DND-41 (cell line): ENCODE results near the gene TTPAL.

Experiments used
- ATAC-seq: fragments of 200-7000 bp; cut with Tn5 transposase; 3 replicates; pipeline ENCODE4 v1.9.1; 2021; ENCODE audit warnings: low read depth; ENCODE audit not compliant: insufficient read depth
- DNase-seq: peaks from one replicate; pipeline ENCODE4 v3.0.0-alpha.2; 2020
- H2AFZ ChIP-seq: 2 replicates; pipeline ENCODE4 v1.6.0; 2012; ENCODE audit warnings: low read depth, low read length
- H3K27ac ChIP-seq: 2 replicates; pipeline ENCODE4 v1.5.1; 2012; ENCODE audit warnings: low read length, inconsistent platforms
- H3K27me3 ChIP-seq: fragments of 200-600 bp; sonication (generic); 2 replicates; pipeline ENCODE4 v1.6.0; 2012; ENCODE audit warnings: low read length, mild to moderate bottlenecking, inconsistent platforms; ENCODE audit not compliant: insufficient read depth, poor library complexity
- H3K36me3 ChIP-seq: 2 replicates; pipeline ENCODE4 v1.5.1; 2012; ENCODE audit warnings: low read length, inconsistent platforms; ENCODE audit not compliant: insufficient read depth
- H3K4me1 ChIP-seq: 2 replicates; pipeline ENCODE4 v1.5.1; 2012; ENCODE audit warnings: mild to moderate bottlenecking, low read length; ENCODE audit not compliant: insufficient read depth
- H3K4me2 ChIP-seq: 2 replicates; pipeline ENCODE4 v1.6.0; 2012; ENCODE audit warnings: mild to moderate bottlenecking, moderate library complexity, low read length, inconsistent platforms; ENCODE audit not compliant: insufficient read depth
- H3K4me3 ChIP-seq, 2 experiments: fragments of 200-600 bp in 1 of 2; shearing (Covaris generic) in 1 of 2; 2 replicates each; pipeline ENCODE4 v1.5.1; 2012 to 2016; ENCODE audit warnings: inconsistent platforms in 2 of 2, low read length in 2 of 2, mild to moderate bottlenecking in 2 of 2, low read depth in 1 of 2, moderate library complexity in 1 of 2
- H3K79me2 ChIP-seq: 2 replicates; pipeline ENCODE4 v1.6.0; 2012; ENCODE audit warnings: low read length, inconsistent platforms; ENCODE audit not compliant: insufficient read depth
- H3K9ac ChIP-seq: 2 replicates; pipeline ENCODE4 v1.6.0; 2012; ENCODE audit warnings: low read depth, mild to moderate bottlenecking, inconsistent platforms, low read length, moderate library complexity
- H3K9me3 ChIP-seq: 2 replicates; pipeline ENCODE4 v1.5.1; 2012; ENCODE audit warnings: low read length, moderate library complexity, mild to moderate bottlenecking, inconsistent platforms; ENCODE audit not compliant: insufficient read depth, severe bottlenecking
- H4K20me1 ChIP-seq: 2 replicates; pipeline ENCODE4 v1.6.0; 2012; ENCODE audit warnings: low read length; ENCODE audit not compliant: insufficient read depth
- EZH2 ChIP-seq: IDR thresholded peaks from 3 replicates; pipeline ENCODE4 v1.6.1; 2012; ENCODE audit warnings: borderline replicate concordance, low read depth, mild to moderate bottlenecking, moderate library complexity, low read length, inconsistent platforms; ENCODE audit not compliant: severe bottlenecking
- TF ChIP-seq, protein P1 (sequence below): IDR thresholded peaks from 2 replicates; pipeline ENCODE4 v1.5.1; 2012; ENCODE audit warnings: borderline replicate concordance, low read length, moderate library complexity, mild to moderate bottlenecking; ENCODE audit not compliant: poor library complexity, severe bottlenecking; ENCODE audit errors: extremely low read depth

Gene TTPAL

DNA sequence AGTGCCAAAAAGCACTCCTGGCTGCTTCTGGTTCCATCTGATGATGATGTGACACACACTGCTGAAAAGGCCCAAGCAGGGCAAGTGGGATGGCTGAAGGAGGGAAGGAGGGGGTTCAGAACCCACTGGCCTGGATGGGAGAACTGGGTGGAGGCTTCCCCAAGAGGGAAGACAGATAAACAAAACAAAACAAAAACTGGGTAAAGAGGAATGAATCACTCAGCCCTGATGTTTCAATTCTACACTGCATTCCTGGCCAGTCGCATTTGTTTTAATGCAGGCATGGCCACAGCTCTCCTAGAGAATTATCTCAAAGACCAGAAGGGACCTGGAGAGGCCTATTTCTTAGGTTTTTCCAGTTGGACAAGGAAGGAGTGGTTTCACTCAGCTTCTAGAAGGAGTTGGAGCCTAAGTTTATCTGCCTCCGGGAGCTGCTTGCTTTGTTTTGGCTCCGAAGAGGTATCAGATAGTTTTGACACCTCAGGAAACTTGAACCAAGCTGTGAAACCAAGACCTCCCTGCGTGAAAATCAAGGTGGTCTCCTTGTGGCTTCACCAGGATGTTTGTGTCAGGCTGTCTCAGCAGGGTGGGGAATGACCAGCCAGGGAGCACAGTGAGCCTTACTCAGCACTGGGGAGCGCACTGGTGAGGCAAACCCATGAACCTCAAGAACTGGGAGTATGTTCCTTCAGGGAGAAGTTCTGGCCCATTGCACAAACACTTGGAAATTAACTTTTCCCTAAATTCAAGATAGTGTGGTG lies 16.1 kb downstream of the TTPAL start:
- no peaks in the 10 kb centered on the region; the same call in 1 of the 2 replicates for H4K20me1 ChIP-seq
- ATAC-seq, result no peak
- no peak for DNase-seq
- H3K27me3 ChIP-seq, result no peaks in the 10 kb centered on the region
- no peak overlapping the region for H3K4me3 ChIP-seq
- no peak overlapping the region for H2AFZ ChIP-seq
- peaks cover 90% of the 10 kb centered on the region for H3K36me3 ChIP-seq
- H3K9me3 ChIP-seq, result no peaks in the 10 kb centered on the region
- H3K4me1 ChIP-seq, result no peaks in the 10 kb centered on the region
- H3K27ac ChIP-seq, result no peak overlapping the region
- no peak overlapping the region for H3K4me2 ChIP-seq
- no peak for TF ChIP-seq EZH2
- TF ChIP-seq, protein P1, sequence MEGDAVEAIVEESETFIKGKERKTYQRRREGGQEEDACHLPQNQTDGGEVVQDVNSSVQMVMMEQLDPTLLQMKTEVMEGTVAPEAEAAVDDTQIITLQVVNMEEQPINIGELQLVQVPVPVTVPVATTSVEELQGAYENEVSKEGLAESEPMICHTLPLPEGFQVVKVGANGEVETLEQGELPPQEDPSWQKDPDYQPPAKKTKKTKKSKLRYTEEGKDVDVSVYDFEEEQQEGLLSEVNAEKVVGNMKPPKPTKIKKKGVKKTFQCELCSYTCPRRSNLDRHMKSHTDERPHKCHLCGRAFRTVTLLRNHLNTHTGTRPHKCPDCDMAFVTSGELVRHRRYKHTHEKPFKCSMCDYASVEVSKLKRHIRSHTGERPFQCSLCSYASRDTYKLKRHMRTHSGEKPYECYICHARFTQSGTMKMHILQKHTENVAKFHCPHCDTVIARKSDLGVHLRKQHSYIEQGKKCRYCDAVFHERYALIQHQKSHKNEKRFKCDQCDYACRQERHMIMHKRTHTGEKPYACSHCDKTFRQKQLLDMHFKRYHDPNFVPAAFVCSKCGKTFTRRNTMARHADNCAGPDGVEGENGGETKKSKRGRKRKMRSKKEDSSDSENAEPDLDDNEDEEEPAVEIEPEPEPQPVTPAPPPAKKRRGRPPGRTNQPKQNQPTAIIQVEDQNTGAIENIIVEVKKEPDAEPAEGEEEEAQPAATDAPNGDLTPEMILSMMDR, result no peak
- H3K79me2 ChIP-seq, result no peaks in the 10 kb centered on the region
- H3K9ac ChIP-seq, result no peak overlapping the region

DNA sequence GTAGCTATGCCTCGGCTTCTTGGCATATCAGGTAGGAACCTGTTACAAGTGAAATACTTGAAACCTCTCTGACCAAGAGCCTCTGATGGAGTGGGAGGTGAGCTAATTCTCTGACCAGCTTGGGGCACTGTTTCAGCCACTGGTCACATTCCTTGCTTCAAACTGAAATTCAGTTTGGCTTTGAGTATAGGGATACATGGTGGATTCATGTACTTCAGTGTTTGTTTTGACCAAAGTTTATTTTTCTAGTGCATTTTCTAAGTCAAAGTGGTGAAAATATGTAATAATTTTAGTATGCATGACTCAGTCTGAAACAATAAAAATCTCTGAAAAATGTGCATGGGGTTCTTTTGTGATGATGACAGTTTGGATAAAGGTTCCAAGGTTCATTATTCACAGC lies 18.6 kb downstream of the TTPAL start:
- Histone ChIP-seq H2AFZ (no peak overlapping the region), H3K79me2 (no peaks in the 10 kb centered on the region), H3K4me1 (no peaks in the 10 kb centered on the region), H3K27ac (no peak overlapping the region), H3K27me3 (no peaks in the 10 kb centered on the region), H3K9me3 (no peaks in the 10 kb centered on the region), H4K20me1 (no peaks in the 10 kb centered on the region; the same call in 1 of the 2 replicates), H3K4me3 (no peak overlapping the region), H3K4me2 (no peak overlapping the region), H3K36me3 (peaks cover 89% of the 10 kb centered on the region), H3K9ac (no peak overlapping the region)
- no peak for ATAC-seq
- DNase-seq, result no peak
- TF ChIP-seq EZH2, result no peak
- TF ChIP-seq, protein P1, result no peak

DNA sequence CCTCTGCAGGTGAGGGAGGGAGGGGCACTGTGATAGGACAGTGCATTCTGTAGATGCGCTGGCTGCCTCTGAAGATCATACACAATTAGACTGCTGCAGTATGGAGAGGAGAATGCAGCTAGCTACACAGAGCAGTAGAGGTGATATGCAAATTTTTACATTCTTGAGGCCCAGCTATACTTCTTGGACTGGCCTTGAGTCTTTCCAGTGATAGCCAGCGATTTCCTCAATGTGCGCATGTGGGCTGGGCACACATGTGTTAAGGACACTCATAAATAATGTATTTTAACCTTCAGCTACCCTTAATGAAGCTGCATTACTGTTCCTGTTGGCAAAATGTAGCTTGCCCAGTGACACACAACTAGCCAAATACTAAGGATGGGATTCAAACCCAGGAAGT lies 19.0 kb downstream of the TTPAL start:
- H3K27ac ChIP-seq, result no peak overlapping the region
- H3K9ac ChIP-seq, result no peak overlapping the region
- no peak overlapping the region for H2AFZ ChIP-seq
- TF ChIP-seq, protein P1, result no peak
- TF ChIP-seq EZH2, result no peak
- peaks cover 89% of the 10 kb centered on the region for H3K36me3 ChIP-seq
- H3K27me3 ChIP-seq, result no peaks in the 10 kb centered on the region
- H3K9me3 ChIP-seq, result no peaks in the 10 kb centered on the region
- H4K20me1 ChIP-seq, result no peaks in the 10 kb centered on the region; the same call in 1 of the 2 replicates
- H3K4me2 ChIP-seq, result no peak overlapping the region
- no peaks in the 10 kb centered on the region for H3K4me1 ChIP-seq
- DNase-seq, result no peak
- no peaks in the 10 kb centered on the region for H3K79me2 ChIP-seq
- no peak for ATAC-seq
- H3K4me3 ChIP-seq, result no peak overlapping the region
